HG03378 (cell line): ENCODE measurements around the gene COX7C.
A peak's percentile ranks its signal among the peaks of the same experiment; 100 is the strongest.
"Not testable (repeated sequence)": the region's sequence is repeated elsewhere in the genome, so short reads cannot be mapped to it uniquely, and the experiment has no call there.

Experiments
- ATAC-seq: cut with Tn5 transposase; IDR thresholded peaks from one replicate; pipeline ENCODE4 v1.9.1; 2021; ENCODE audit warnings: mild to moderate bottlenecking, moderate library complexity; ENCODE audit not compliant: unreplicated experiment

The COX7C gene, protein sequence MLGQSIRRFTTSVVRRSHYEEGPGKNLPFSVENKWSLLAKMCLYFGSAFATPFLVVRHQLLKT

DNA sequence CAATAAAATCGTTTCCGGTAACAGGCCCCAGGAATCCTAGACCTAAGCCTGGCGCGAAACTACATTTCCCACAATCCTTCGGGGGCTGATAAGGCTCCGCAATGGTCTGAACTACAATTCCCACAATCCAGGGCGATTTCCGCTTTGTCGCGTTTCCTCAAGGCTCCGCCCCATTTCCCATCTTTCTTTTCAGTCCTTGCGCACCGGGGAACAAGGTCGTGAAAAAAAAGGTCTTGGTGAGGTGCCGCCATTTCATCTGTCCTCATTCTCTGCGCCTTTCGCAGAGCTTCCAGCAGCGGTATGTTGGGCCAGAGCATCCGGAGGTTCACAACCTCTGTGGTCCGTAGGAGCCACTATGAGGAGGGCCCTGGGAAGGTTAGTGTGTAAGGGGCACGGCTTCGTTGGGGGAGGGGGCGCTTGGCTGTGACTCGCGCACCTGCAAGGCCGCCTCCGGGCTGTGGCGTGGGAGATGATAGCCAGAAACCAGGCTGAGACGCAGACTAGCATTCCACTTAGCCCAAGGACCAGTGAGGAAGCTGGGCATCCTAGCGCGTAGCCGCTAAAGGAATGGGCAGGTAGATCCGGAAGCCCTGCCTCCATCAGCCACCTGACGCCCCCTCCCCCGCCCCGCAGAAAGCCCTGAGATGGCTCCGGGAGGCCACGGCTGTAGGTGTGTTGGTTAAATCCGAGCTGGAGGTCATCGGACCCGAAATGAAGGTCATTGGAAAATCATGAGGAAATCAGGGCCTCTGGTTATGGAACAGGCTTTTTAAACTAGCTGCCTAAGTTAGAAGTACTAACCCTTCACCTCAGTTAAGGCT is at the start of gene COX7C:
COX7C (plus strand) TSS at position 186 of the 821 bp plus-strand sequence; CDS start at position 301, 115 bp downstream.
- peak; percentile 100 for ATAC-seq

GRCh38 chr5:86569522-86570426 is 48.0 kb upstream of the COX7C start:
- not testable (repeated sequence) for ATAC-seq

GRCh38 chr5:86570427-86571083 is 47.2 kb upstream of the COX7C start:
- ATAC-seq: no peak

DNA sequence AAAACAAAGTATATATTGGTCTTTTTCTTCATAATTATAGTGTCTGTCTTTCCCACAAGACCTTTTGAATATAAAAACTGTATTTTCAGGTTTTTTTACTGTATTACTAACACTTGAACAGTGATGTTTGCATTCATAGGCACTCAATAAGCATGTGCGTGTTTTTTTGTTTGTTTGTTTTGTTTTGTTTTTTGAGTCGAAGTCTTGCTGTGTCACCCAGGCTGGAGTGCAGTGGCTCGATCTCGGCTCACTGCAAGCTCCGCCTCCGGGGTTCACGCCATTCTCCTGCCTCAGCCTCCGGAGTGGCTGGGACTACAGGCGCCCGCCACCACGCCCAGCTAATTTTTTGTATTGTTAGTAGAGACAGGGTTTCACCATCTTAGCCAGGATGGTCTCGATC is 46.6 kb upstream of the COX7C start:
- not testable (repeated sequence) for ATAC-seq

GRCh38 chr5:86572825-86573517 is 44.8 kb upstream of the COX7C start:
- no peak for ATAC-seq

GRCh38 chr5:86579502-86579901 is 38.2 kb upstream of the COX7C start:
- no peak for ATAC-seq

DNA sequence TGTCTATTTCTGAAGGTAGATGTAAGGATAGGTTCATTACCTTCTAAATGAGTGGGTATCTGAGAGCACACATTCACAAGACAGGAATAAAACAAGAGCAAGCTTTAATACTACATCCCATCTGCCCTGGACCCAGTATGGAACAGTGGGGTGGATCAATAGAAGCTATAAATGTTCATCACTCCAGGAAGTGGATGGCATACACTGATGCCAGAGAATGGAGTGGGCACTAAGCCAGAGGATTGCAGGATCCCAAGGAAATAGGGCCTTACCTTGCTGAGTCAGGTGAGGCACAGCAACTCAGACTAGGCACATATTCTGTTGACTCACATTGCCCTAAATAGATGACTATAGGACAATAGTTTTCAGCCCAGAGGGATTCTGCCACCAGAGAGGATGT is 21.3 kb upstream of the COX7C start:
- no peak for ATAC-seq

- no peak for ATAC-seq
Measured at GRCh38 chr5:86605881-86606280, 11.9 kb upstream of the COX7C start.

GRCh38 chr5:86613455-86613854 is 4.3 kb upstream of the COX7C start:
- no peak for ATAC-seq

DNA sequence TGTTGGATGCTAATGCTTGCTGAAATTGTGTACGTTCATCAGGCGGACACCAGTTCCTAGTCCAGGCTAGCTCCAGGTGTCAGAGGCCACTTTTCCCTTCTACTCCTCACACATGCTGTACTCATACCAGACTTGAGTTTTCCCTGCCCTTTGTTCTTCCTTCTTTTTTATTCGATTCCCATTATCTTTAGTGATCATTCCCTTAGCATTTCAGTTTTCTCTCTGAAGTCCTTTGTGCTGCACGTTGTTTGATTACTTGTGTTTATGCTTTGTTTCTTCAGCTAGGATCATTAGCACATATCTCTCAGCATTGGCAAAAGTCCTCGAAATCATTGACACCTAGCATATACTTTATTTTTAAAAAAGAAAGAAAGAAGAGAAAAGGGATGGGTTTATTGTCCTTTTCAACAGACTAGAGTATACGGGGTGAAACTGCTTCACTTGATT is 409 bp upstream of the COX7C start:
- no peak for ATAC-seq

GRCh38 chr5:86623785-86624483 is 6.2 kb downstream of the COX7C start:
- ATAC-seq: no peak

GRCh38 chr5:86625148-86625547 is 7.4 kb downstream of the COX7C start:
- no peak for ATAC-seq

DNA sequence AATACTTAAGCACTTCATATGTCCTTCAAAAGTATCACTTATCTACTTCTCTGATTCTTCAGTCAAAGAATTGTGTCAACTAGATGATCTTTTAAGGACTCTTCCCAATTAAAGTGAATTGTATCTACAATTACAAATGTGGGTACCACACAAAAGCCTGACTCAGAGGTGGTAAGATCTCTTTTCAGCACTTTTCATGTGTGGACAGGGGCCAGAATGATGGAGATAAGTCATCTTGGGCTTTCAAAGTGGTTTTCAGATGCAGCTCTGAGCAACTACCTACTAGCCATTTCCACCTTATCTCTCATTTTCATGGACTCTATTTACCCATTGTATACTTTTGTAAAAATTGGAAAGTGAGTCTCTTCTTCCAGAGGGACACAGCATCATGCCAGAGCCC is 8.4 kb downstream of the COX7C start:
- ATAC-seq: no peak

GRCh38 chr5:86631165-86631564 is 13.4 kb downstream of the COX7C start:
- no peak for ATAC-seq

- ATAC-seq: no peak
Measured at GRCh38 chr5:86640998-86641397, 23.3 kb downstream of the COX7C start.

GRCh38 chr5:86644843-86645242 is 27.1 kb downstream of the COX7C start:
- no peak for ATAC-seq

DNA sequence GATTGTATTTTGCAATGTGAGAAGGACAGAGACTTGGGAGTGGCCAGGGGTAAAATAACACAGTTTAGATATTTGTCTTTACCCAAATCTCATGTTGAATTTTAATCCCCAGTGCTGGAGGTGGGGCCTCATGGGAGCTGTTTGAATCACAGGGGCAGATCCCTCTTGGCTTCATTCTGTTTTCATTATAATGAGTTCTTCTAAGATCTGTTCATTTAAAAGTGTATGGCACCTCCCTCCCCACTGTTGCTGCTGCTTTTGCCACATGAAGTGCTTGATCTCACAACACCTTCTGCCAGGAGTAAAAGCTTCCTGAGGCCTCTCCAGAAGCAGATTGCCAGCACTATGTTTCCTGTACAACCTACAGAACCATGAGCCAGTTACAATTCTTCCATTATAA is 28.1 kb downstream of the COX7C start:
- no peak for ATAC-seq

GRCh38 chr5:86646671-86647070 is 28.9 kb downstream of the COX7C start:
- no peak for ATAC-seq

GRCh38 chr5:86649832-86650505 is 32.2 kb downstream of the COX7C start:
- ATAC-seq: no peak
